Putamen (tissue), 1 donor: ENCODE measurements around the gene PRKAG2.
"Not testable (repeated sequence)": the region's sequence is repeated elsewhere in the genome, so short reads cannot be mapped to it uniquely, and the experiment has no call there.

Experiments
- DNase-seq: peaks from one replicate; pipeline ENCODE4 v3.0.0-alpha.2; 2016; ENCODE audit warnings: low spot score

Gene PRKAG2

GRCh38 chr7:151876899-151877777, at the start of gene PRKAG2:
Gene PRKAG2 (minus strand): TSS chr7:151877115. CDS start chr7:151876620, 495 bp downstream.
- DNase-seq, result peak; percentile 42

GRCh38 chr7:151926336-151926712, 49.4 kb upstream of the PRKAG2 start:
- no peak for DNase-seq

GRCh38 chr7:151925446-151926335, 48.8 kb upstream of the PRKAG2 start:
- DNase-seq, result peak; percentile 47

- no peak for DNase-seq
Measured at GRCh38 chr7:151924508-151924907, 47.6 kb upstream of the PRKAG2 start.

GRCh38 chr7:151924001-151924400, 47.1 kb upstream of the PRKAG2 start:
- no peak for DNase-seq

GRCh38 chr7:151923097-151923876, 46.4 kb upstream of the PRKAG2 start:
- peak; percentile 16 for DNase-seq

GRCh38 chr7:151921451-151921850, 44.5 kb upstream of the PRKAG2 start:
- DNase-seq, result no peak

- no peak for DNase-seq
Measured at GRCh38 chr7:151920488-151920887, 43.6 kb upstream of the PRKAG2 start.

GRCh38 chr7:151919595-151919994, 42.7 kb upstream of the PRKAG2 start:
- no peak for DNase-seq

- no peak for DNase-seq
Measured at GRCh38 chr7:151918510-151918843, 41.6 kb upstream of the PRKAG2 start.

- DNase-seq, result no peak
Measured at GRCh38 chr7:151917791-151918509, 41.0 kb upstream of the PRKAG2 start.

GRCh38 chr7:151914051-151914450, 37.1 kb upstream of the PRKAG2 start:
- DNase-seq, result no peak

GRCh38 chr7:151910655-151911054, 33.7 kb upstream of the PRKAG2 start:
- DNase-seq, result not testable (repeated sequence)

- DNase-seq, result not testable (repeated sequence)
Measured at GRCh38 chr7:151907115-151907514, 30.2 kb upstream of the PRKAG2 start.

- DNase-seq, result no peak
Measured at GRCh38 chr7:151905766-151906165, 28.9 kb upstream of the PRKAG2 start.

GRCh38 chr7:151905353-151905752, 28.4 kb upstream of the PRKAG2 start:
- no peak for DNase-seq

GRCh38 chr7:151904270-151904669, 27.4 kb upstream of the PRKAG2 start:
- no peak for DNase-seq

- DNase-seq, result no peak
Measured at GRCh38 chr7:151903249-151904032, 26.5 kb upstream of the PRKAG2 start.

GRCh38 chr7:151902311-151902710, 25.4 kb upstream of the PRKAG2 start:
- DNase-seq, result no peak

GRCh38 chr7:151901828-151902227, 24.9 kb upstream of the PRKAG2 start:
- DNase-seq, result no peak
